Stomach (tissue), 9 donors: ENCODE results near the gene NUCKS1. TPM values are rescaled to one million over a fixed set of nuclear protein-coding genes. Genes with fewer than 3 reads are reported as not detected.
A peak's percentile ranks its signal among the peaks of the same experiment; 100 is the strongest.

Experiments
- DNase-seq, 2 donors: peaks; one replicate each; pipeline versions ENCODE4 v3.0.0 to v3.0.0-alpha.2; 2013 to 2019
- H3K27ac ChIP-seq, 5 donors: fragments of 200-600 bp in 4 of 5; sonication (generic) in 4 of 5; one replicate each; pipeline ENCODE4 v1.5.1; 2013 to 2019; ENCODE audit warnings: mild to moderate bottlenecking in 1 of 5, moderate library complexity in 1 of 5
- H3K27me3 ChIP-seq, 3 donors: fragments of 200-600 bp; sonication (generic); one replicate each; pipeline ENCODE4 v1.5.1; 2017 to 2019; ENCODE audit warnings: mixed run types in 1 of 3
- H3K36me3 ChIP-seq, 4 donors: fragments of 200-600 bp; sonication (generic); 1 replicate in 3 of 4; 2 replicates in 1 of 4; pipeline ENCODE4 v1.5.1; 2016 to 2019
- H3K4me1 ChIP-seq, 4 donors: fragments of 200-600 bp; sonication (generic); one replicate each; pipeline ENCODE4 v1.5.1; 2016 to 2019
- H3K4me3 ChIP-seq, 4 donors: fragments of 200-600 bp; sonication (generic) in 3 of 4; one replicate each; pipeline ENCODE4 v1.5.1; 2016 to 2019; ENCODE audit warnings: mild to moderate bottlenecking in 1 of 4
- H3K9me3 ChIP-seq, 4 donors: fragments of 200-600 bp; sonication (generic); one replicate each; pipeline ENCODE4 v1.5.1; 2016 to 2019
- CTCF ChIP-seq, 7 experiments: fragments of 450-650 bp in 4 of 7; fragments of 200-600 bp in 3 of 7; sonication (generic) in 3 of 7; IDR thresholded peaks; one replicate each; pipeline ENCODE4 v1.5.1; 2016 to 2019; ENCODE audit warnings: antibody characterized with exemption in 7 of 7, control low read depth in 2 of 7, mild to moderate bottlenecking in 1 of 7
- EP300 ChIP-seq: sonication (generic); formaldehyde crosslinking; IDR thresholded peaks from one replicate; pipeline ENCODE4 v1.6.1; 2017; ENCODE audit warnings: antibody characterized with exemption
- POLR2A ChIP-seq, 4 donors: fragments of 450-650 bp; IDR thresholded peaks; one replicate each; pipeline ENCODE4 v1.6.1; 2016; ENCODE audit warnings: antibody characterized with exemption in 4 of 4, control low read depth in 2 of 4, mild to moderate bottlenecking in 1 of 4, moderate library complexity in 1 of 4
- POLR2AphosphoS5 ChIP-seq, 3 donors: sonication (generic); formaldehyde crosslinking; IDR thresholded peaks; one replicate each; pipeline ENCODE4 v1.6.1; 2016; ENCODE audit warnings: antibody characterized with exemption in 3 of 3
- WGBS, 5 donors: extraction: QIAGEN DNeasy Blood & Tissue Kit in 3 of 5; methylation state at CpG; one replicate each; pipeline versions ENCODE4 v1.1.5 to v1.1.7; 2013 to 2018; 5-methylcytosine and 5-hydroxymethylcytosine counted together
- intact Hi-C: fragments of 100-400 bp; cut with DNase I; formaldehyde crosslinking; loops from one replicate; pipeline ENCODE4 v1.15.1; 2023; ENCODE audit warnings: low total_unique reads
- polyA plus RNA-seq, 3 donors: library from polyadenylated mRNA; stranded (reverse); fragments of 200-250 nt; gene quantifications; one replicate each; pipeline ENCODE4 v1.2.3, GENCODE V29; 2013
- total RNA-seq, 5 donors: library from RNA; depleted of rRNA; stranded (reverse); fragments of >200 nt; gene quantifications; one replicate each; pipeline versions ENCODE4 v1.1.0 to v1.2.3, GENCODE V29; 2014 to 2016
- donor health status: healthy with polysubstance abuse.
- donor health status: Bipolar disorder and iron deficiency.
- donor health status: healthy.

NUCKS1 gene
- total and polyA plus RNA-seq, 8 donors, result 28.0 to 330 (median 44.0) TPM

GRCh38 chr1:205666372-205667166 is 83.4 kb downstream of the NUCKS1 start:
- Histone ChIP-seq H3K9me3 (no peaks in the 10 kb centered on the region), H3K36me3 (peaks cover 0 to 8% (median 0%) of the 10 kb centered on the region in 4 donors), H3K27ac (peak overlapping the region; percentile 42 to 87 (median 70)), H3K27me3 (peaks cover 0 to 26% (median 0%) of the 10 kb centered on the region in 3 donors), H3K4me1 (peaks cover 32 to 94% (median 53%) of the 10 kb centered on the region in 4 donors), H3K4me3 (no peak overlapping the region)
- intact Hi-C loops, result loop anchor here (10.0 kb wide), 1 partner anchor 48 kb away; no protein-coding TSS in a partner anchor
- peak; percentile 52 to 65 for DNase-seq
- 44 to 71% (median 63%) methylated on average over 3 to 6 of the region's 6 CpGs for WGBS, 5 donors
- peak in 2 of 3 donors; percentile 17 to 45 for TF ChIP-seq POLR2AphosphoS5 (IDR thresholded peaks at IDR 0.05)
- no peak for TF ChIP-seq POLR2A (IDR thresholded peaks at IDR 0.05)
- TF ChIP-seq CTCF (IDR thresholded peaks at IDR 0.05), result no peak

GRCh38 chr1:205665201-205666045 is 84.6 kb downstream of the NUCKS1 start:
- intact Hi-C loops, result loop anchor here (10.0 kb wide), 1 partner anchor 49 kb away; no protein-coding TSS in a partner anchor

GRCh38 chr1:205664399-205665017 is 85.5 kb downstream of the NUCKS1 start:
- Histone ChIP-seq H3K36me3 (peaks cover 0 to 8% (median 0%) of the 10 kb centered on the region in 4 donors), H3K9me3 (no peaks in the 10 kb centered on the region), H3K4me3 (peak overlapping the region in 2 of 4 donors; percentile 6 to 15), H3K27ac (peak overlapping the region; percentile 55 to 87 (median 73)), H3K27me3 (peaks cover 0 to 14% (median 0%) of the 10 kb centered on the region in 3 donors), H3K4me1 (peaks cover 26 to 95% (median 47%) of the 10 kb centered on the region in 4 donors)
- intact Hi-C loops, result loop anchor here (10.0 kb wide), 1 partner anchor 50 kb away; no protein-coding TSS in a partner anchor
- 34 to 46% (median 39%) methylated on average over 12 to 19 of the region's 19 CpGs for WGBS, 5 donors
- TF ChIP-seq CTCF (IDR thresholded peaks at IDR 0.05) (no peak), POLR2AphosphoS5 (IDR thresholded peaks at IDR 0.05) (peak in 2 of 3 donors; percentile 70 to 73)
- DNase-seq, result peak; percentile 68 to 74

More at GRCh38 chr1:205665201-205666045, 84.6 kb downstream of the NUCKS1 start:
- DNase-seq, result no peak
- Histone ChIP-seq H3K27me3 (peaks cover 0 to 23% (median 0%) of the 10 kb centered on the region in 3 donors), H3K36me3 (peaks cover 0 to 8% (median 0%) of the 10 kb centered on the region in 4 donors), H3K27ac (peak overlapping the region; percentile 55 to 87 (median 70)), H3K4me3 (no peak overlapping the region), H3K9me3 (no peaks in the 10 kb centered on the region), H3K4me1 (peaks cover 28 to 95% (median 51%) of the 10 kb centered on the region in 4 donors)
- WGBS, 5 donors, result 50 to 65% (median 61%) methylated on average over 8 to 9 of the region's 9 CpGs
- no peak for TF ChIP-seq POLR2A (IDR thresholded peaks at IDR 0.05)
- TF ChIP-seq CTCF (IDR thresholded peaks at IDR 0.05), result no peak
- no peak for TF ChIP-seq EP300
- no peak for TF ChIP-seq POLR2AphosphoS5 (IDR thresholded peaks at IDR 0.05)
